ENCODE results near the gene CRNKL1. TPM values are rescaled to one million over a fixed set of nuclear protein-coding genes. Genes with fewer than 3 reads are reported as not detected.
"Not testable (repeated sequence)": the region's sequence is repeated elsewhere in the genome, so short reads cannot be mapped to it uniquely, and the experiment has no call there.

The CRNKL1 gene
- total RNA-seq, 1 donor from 2014 or later = 31.5 TPM

GRCh38 chr20:20010639-20011500 lies 41.4 kb downstream of the CRNKL1 start:
- TF ChIP-seq, protein P1, sequence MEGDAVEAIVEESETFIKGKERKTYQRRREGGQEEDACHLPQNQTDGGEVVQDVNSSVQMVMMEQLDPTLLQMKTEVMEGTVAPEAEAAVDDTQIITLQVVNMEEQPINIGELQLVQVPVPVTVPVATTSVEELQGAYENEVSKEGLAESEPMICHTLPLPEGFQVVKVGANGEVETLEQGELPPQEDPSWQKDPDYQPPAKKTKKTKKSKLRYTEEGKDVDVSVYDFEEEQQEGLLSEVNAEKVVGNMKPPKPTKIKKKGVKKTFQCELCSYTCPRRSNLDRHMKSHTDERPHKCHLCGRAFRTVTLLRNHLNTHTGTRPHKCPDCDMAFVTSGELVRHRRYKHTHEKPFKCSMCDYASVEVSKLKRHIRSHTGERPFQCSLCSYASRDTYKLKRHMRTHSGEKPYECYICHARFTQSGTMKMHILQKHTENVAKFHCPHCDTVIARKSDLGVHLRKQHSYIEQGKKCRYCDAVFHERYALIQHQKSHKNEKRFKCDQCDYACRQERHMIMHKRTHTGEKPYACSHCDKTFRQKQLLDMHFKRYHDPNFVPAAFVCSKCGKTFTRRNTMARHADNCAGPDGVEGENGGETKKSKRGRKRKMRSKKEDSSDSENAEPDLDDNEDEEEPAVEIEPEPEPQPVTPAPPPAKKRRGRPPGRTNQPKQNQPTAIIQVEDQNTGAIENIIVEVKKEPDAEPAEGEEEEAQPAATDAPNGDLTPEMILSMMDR (IDR thresholded peaks at IDR 0.05; ENCODE audit: unreplicated experiment) = no peak
- Mint-ChIP-seq H3K9me3 (ENCODE audit: low read depth) (no peaks in the 10 kb centered on the region), H3K36me3 (ENCODE audit: insufficient read depth) (no peaks in the 10 kb centered on the region), H3K4me1 (ENCODE audit: low read depth) (peaks cover 30% of the 10 kb centered on the region), H3K4me3 (ENCODE audit: low read depth) (no peak overlapping the region), H3K27ac (peak overlapping the region; percentile 69), H3K27me3 (no peaks in the 10 kb centered on the region)
- no peak for DNase-seq (ENCODE audit: low spot score, unreplicated experiment)

- no peak for DNase-seq (ENCODE audit: low spot score, unreplicated experiment)
- peak overlapping the region; percentile 53 for H3K27ac Mint-ChIP-seq
- TF ChIP-seq, protein P1 (IDR thresholded peaks at IDR 0.05; ENCODE audit: unreplicated experiment) = no peak
- no peaks in the 10 kb centered on the region for H3K9me3 Mint-ChIP-seq (ENCODE audit: low read depth)
- H3K4me1 Mint-ChIP-seq (ENCODE audit: low read depth) = peaks cover 25% of the 10 kb centered on the region
- H3K4me3 Mint-ChIP-seq (ENCODE audit: low read depth) = no peak overlapping the region
- no peaks in the 10 kb centered on the region for H3K36me3 Mint-ChIP-seq (ENCODE audit: insufficient read depth)
- no peaks in the 10 kb centered on the region for H3K27me3 Mint-ChIP-seq
Observed at GRCh38 chr20:20009784-20010253, 42.4 kb downstream of the CRNKL1 start.

DNA sequence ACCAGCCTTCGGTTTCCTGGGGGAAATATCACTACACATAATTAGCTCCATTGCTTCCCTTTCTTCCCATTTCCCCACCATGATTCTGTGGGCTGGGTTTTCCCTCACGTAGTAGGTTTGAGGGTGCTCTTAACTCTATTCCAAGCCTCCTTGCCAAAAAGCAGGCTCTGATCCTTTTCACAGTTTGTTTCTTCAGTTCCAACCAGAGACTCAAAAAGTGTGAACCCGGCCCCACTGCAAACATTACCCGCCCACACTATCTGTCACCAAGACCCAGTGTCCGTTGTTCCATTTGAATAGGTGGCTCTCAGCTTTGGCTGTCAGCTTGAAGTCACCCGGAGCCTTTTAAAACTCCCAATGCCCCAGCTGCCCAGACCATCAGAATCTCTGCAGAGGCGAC lies 46.9 kb downstream of the CRNKL1 start:
- no peak for DNase-seq (ENCODE audit: low spot score, unreplicated experiment)
- H3K9me3 Mint-ChIP-seq (ENCODE audit: low read depth) = no peaks in the 10 kb centered on the region
- peaks cover 9% of the 10 kb centered on the region for H3K36me3 Mint-ChIP-seq (ENCODE audit: insufficient read depth)
- peak overlapping the region; percentile 92 for H3K27ac Mint-ChIP-seq
- H3K4me1 Mint-ChIP-seq (ENCODE audit: low read depth) = peaks cover 9% of the 10 kb centered on the region
- TF ChIP-seq, protein P1 (IDR thresholded peaks at IDR 0.05; ENCODE audit: unreplicated experiment) = no peak
- no peak overlapping the region for H3K4me3 Mint-ChIP-seq (ENCODE audit: low read depth)
- H3K27me3 Mint-ChIP-seq = no peaks in the 10 kb centered on the region

- H3K9me3 Mint-ChIP-seq (ENCODE audit: low read depth); H3K27me3 Mint-ChIP-seq; H3K4me3 Mint-ChIP-seq (ENCODE audit: low read depth); H3K36me3 Mint-ChIP-seq (ENCODE audit: insufficient read depth); DNase-seq (ENCODE audit: low spot score, unreplicated experiment); H3K27ac Mint-ChIP-seq: not testable (repeated sequence)
- H3K4me1 Mint-ChIP-seq (ENCODE audit: low read depth) = peaks cover 12% of the 10 kb centered on the region
Observed at GRCh38 chr20:20003955-20004322, 48.3 kb downstream of the CRNKL1 start.

GRCh38 chr20:20003031-20003954 lies 49.0 kb downstream of the CRNKL1 start:
- no peak overlapping the region for H3K4me3 Mint-ChIP-seq (ENCODE audit: low read depth)
- no peaks in the 10 kb centered on the region for H3K9me3 Mint-ChIP-seq (ENCODE audit: low read depth)
- peaks cover 14% of the 10 kb centered on the region for H3K4me1 Mint-ChIP-seq (ENCODE audit: low read depth)
- H3K36me3 Mint-ChIP-seq (ENCODE audit: insufficient read depth) = peaks cover 9% of the 10 kb centered on the region
- H3K27ac Mint-ChIP-seq = no peak overlapping the region
- TF ChIP-seq, protein P1 (IDR thresholded peaks at IDR 0.05; ENCODE audit: unreplicated experiment) = no peak
- no peak for DNase-seq (ENCODE audit: low spot score, unreplicated experiment)
- no peaks in the 10 kb centered on the region for H3K27me3 Mint-ChIP-seq
